D721Med (cell line): ENCODE results near the gene CAD.

Source experiments
- DNase-seq: peaks from one replicate; pipeline ENCODE4 v3.0.0; 2011; ENCODE audit warnings: low spot score; ENCODE audit not compliant: insufficient read length
- FAIRE-seq: peaks from 2 replicates; lab custom pipeline; 2011; peaks lifted over from hg19 to GRCh38; lab: Jason Lieb, UNC
- TF ChIP-seq, protein P1 (sequence below): IDR thresholded peaks from 2 replicates; pipeline ENCODE4 v1.5.1; 2012; ENCODE audit warnings: mild to moderate bottlenecking, control low read depth; ENCODE audit not compliant: insufficient read depth; ENCODE audit errors: missing control alignments

The CAD gene

DNA sequence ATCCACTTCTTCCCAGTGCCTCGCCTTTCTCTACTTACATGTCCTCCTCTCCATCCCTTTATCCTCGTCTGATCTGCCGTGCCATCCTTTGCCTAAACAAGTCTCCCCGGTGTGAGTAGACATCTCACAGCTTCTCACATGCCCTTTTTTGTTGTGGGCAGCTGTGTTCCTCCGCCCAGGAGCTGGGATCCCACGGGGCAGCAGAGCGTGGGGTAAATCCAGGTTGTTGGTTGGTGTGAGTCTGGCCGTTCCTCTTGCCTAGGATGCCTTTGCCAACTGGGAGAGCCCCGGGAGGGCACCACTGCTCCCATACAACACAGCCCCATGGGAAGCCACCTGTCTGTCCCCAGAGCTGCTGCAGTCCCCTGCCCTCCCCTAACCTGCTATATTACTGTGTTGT, 23.2 kb downstream of the CAD start:
- DNase-seq: no peak
- TF ChIP-seq, protein P1, sequence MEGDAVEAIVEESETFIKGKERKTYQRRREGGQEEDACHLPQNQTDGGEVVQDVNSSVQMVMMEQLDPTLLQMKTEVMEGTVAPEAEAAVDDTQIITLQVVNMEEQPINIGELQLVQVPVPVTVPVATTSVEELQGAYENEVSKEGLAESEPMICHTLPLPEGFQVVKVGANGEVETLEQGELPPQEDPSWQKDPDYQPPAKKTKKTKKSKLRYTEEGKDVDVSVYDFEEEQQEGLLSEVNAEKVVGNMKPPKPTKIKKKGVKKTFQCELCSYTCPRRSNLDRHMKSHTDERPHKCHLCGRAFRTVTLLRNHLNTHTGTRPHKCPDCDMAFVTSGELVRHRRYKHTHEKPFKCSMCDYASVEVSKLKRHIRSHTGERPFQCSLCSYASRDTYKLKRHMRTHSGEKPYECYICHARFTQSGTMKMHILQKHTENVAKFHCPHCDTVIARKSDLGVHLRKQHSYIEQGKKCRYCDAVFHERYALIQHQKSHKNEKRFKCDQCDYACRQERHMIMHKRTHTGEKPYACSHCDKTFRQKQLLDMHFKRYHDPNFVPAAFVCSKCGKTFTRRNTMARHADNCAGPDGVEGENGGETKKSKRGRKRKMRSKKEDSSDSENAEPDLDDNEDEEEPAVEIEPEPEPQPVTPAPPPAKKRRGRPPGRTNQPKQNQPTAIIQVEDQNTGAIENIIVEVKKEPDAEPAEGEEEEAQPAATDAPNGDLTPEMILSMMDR: no peak
- no peak for FAIRE-seq

DNA sequence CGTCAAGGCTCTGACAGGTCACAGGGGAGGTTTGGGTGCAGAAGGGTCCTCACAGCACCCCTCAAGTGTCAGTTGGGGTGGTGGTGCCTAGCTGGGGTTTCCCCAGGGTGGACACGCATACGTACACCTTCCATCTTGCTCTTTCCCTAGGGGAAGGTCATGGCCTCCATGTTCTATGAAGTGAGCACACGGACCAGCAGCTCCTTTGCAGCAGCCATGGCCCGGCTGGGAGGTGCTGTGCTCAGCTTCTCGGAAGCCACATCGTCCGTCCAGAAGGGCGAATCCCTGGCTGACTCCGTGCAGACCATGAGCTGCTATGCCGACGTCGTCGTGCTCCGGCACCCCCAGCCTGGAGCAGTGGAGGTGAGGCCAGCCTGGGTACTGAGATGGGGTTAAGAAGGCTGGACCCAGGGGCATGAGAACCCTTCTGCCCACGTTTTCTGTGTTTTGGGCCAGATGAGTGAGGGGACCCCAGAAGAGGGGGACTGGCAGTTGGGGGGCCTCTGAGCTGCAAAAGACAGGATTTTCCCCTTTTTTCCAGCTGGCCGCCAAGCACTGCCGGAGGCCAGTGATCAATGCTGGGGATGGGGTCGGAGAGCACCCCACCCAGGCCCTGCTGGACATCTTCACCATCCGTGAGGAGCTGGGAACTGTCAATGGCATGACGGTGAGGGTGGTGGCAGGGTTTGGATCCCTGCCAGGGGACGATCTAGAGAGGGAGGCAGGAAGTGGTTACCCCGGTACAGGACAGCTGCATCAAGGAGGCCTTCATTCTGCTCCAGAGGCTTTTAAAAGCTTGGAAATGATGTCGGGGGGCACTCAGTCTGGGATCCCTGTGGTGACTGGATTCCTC, 24.8 kb downstream of the CAD start:
- DNase-seq (no peak), FAIRE-seq (no peak)
- TF ChIP-seq, protein P1: no peak

DNA sequence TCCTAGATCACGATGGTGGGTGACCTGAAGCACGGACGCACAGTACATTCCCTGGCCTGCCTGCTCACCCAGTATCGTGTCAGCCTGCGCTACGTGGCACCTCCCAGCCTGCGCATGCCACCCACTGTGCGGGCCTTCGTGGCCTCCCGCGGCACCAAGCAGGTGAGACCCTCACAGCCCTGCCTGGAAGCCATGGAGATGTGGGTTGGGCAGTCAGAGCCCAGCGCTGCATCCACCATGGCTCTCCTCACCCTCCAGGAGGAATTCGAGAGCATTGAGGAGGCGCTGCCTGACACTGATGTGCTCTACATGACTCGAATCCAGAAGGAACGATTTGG, 25.4 kb downstream of the CAD start:
- FAIRE-seq (no peak), DNase-seq (no peak)
- TF ChIP-seq, protein P1: no peak

DNA sequence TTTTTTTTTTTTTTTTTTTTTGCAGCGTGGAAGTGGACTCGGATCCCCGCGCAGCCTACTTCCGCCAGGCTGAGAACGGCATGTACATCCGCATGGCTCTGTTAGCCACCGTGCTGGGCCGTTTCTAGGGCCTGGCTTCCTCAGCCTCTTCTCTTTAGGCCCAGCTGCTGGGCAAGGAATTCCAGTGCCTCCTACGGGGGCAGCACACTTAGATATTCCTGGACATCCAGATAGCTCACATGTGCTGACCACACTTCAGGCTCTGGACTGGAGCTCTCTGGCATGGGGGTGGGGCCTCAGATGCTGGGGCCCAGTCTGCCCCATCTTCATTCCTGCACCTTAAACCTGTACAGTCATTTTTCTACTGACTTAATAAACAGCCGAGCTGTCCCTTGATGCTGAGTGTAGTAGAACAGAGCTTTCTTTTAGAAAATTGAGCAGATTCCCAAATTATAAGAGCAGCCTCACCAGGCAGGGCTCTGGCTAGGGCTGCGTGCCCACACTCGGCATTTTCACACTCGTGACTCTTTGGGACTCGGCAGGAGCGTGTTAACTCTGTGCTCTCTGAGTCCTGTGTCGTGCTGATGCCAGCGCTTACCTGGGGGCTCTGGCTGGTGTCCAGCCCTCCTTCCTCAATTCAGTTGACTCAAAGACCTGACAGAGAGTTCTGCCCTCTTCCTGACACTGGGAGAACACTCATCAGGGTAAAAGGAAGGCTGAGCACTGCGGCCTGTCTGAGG, 26.4 kb downstream of the CAD start:
- TF ChIP-seq, protein P1: no peak
- no peak for FAIRE-seq

DNA sequence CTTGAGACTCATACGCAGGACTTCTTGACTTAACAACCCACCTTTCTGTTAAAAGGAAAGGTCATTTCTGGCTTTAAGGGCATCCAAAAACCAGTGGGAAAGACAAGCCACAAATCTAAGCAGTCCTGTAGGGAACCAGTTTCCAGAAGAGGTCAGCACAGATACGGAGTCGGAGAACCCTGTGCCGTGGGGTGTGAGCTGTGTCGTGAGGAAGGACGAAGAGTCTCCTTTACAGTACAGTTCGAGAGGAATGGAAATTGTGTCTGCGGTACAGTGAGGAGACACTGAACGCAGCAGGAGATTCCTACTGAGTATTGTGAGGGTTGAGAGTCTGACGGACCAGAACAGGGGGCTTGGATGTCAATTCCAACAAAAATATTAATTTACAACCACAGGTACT, 27.9 kb downstream of the CAD start:
- DNase-seq (no peak), FAIRE-seq (no peak)
- TF ChIP-seq, protein P1: no peak

More for the DNA sequence above, 26.4 kb downstream of the CAD start:
- no peak for DNase-seq

DNA sequence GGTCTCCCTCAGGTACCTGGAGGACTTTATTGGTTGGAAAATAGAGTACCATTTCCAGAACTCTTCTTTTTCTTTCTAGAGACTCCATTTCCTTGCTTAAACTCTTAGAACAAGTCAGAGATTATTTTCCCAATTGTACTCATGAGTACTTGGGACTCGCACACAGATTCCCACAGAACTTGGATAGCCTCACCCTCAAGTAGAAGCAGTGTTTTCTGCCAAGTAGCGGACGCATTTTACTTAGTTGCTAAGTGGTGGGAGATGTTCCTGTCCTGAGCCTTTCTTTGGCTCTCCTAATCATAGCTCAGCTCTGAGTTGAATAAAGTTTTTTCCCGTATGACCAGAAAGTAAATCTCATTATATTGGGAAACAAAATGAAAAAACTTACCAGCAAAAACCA, 28.5 kb downstream of the CAD start:
- TF ChIP-seq, protein P1: no peak
- no peak for DNase-seq
- no peak for FAIRE-seq

DNA sequence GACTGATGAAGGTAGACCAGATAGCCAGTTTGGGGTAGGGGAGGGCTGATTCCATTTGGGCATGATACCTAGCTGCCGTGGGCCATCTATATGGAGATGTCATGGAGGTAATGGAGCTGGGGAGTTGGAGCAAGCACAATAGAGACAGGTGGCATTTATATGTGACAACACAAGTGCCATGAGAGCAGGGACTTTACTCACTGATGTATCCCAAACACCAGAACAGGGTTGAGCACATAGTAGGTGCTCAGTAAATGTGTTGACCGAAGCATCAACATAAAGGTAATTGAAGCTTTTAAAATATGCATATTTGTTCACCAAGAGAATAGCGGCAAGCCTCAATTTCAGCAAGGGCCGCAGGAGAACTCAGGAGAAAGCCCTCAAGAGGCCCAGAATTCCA, 30.7 kb downstream of the CAD start:
- TF ChIP-seq, protein P1: no peak
- DNase-seq (no peak), FAIRE-seq (no peak)
